Islet of Langerhans (tissue), 1 donor: ENCODE data around the gene ERG28.
A peak's percentile ranks its signal among the peaks of the same experiment; 100 is the strongest.

Experiments used
- FAIRE-seq: peaks from one replicate; lab custom pipeline; 2011; peaks lifted over from hg19 to GRCh38; lab: Jason Lieb, UNC

Gene ERG28

GRCh38 chr14:75658957-75659356, 1.7 kb downstream of the ERG28 start:
- FAIRE-seq, result no peak

GRCh38 chr14:75657331-75657730, 3.3 kb downstream of the ERG28 start:
- FAIRE-seq, result no peak

- no peak for FAIRE-seq
Observed at GRCh38 chr14:75655235-75655634, 5.4 kb downstream of the ERG28 start.

GRCh38 chr14:75654127-75654732, 6.4 kb downstream of the ERG28 start:
- FAIRE-seq, result peak; percentile 80

GRCh38 chr14:75653563-75653962, 7.1 kb downstream of the ERG28 start:
- FAIRE-seq, result no peak

- no peak for FAIRE-seq
Observed at GRCh38 chr14:75650253-75651058, 10.2 kb downstream of the ERG28 start.

- no peak for FAIRE-seq
Observed at GRCh38 chr14:75649773-75650172, 10.9 kb downstream of the ERG28 start.

GRCh38 chr14:75649337-75649736, 11.3 kb downstream of the ERG28 start:
- FAIRE-seq, result no peak

- FAIRE-seq, result no peak
Observed at GRCh38 chr14:75648066-75648838, 12.4 kb downstream of the ERG28 start.

- FAIRE-seq, result no peak
Observed at GRCh38 chr14:75647640-75648039, 13.0 kb downstream of the ERG28 start.

GRCh38 chr14:75646762-75647161, 13.9 kb downstream of the ERG28 start:
- no peak for FAIRE-seq

GRCh38 chr14:75645056-75645455, 15.6 kb downstream of the ERG28 start:
- no peak for FAIRE-seq

- no peak for FAIRE-seq
Observed at GRCh38 chr14:75643985-75644384, 16.7 kb downstream of the ERG28 start.

GRCh38 chr14:75640876-75641275, 19.8 kb downstream of the ERG28 start:
- no peak for FAIRE-seq

- FAIRE-seq, result no peak
Observed at GRCh38 chr14:75636100-75636692, 24.5 kb downstream of the ERG28 start.

GRCh38 chr14:75634848-75635247, 25.8 kb downstream of the ERG28 start:
- FAIRE-seq, result no peak

GRCh38 chr14:75631453-75631831, 29.2 kb downstream of the ERG28 start:
- FAIRE-seq, result no peak

- FAIRE-seq, result no peak
Observed at GRCh38 chr14:75630695-75631452, 29.8 kb downstream of the ERG28 start.

- FAIRE-seq, result no peak
Observed at GRCh38 chr14:75628816-75629215, 31.9 kb downstream of the ERG28 start.

GRCh38 chr14:75627406-75627805, 33.3 kb downstream of the ERG28 start:
- FAIRE-seq, result no peak

GRCh38 chr14:75626863-75627262, 33.8 kb downstream of the ERG28 start:
- FAIRE-seq, result no peak

- FAIRE-seq, result no peak
Observed at GRCh38 chr14:75626396-75626795, 34.3 kb downstream of the ERG28 start.
